IMR-90 (cell line): Measurements from ENCODE around the gene ATF6B.

Source experiments
- CEBPB ChIP-seq: IDR thresholded peaks from 2 replicates; pipeline ENCODE4 v1.6.1; 2012; ENCODE audit warnings: low read depth, low read length, improper control_type of control experiment
- CHD1 ChIP-seq: IDR thresholded peaks from 2 replicates; pipeline ENCODE4 v1.6.1; 2012; ENCODE audit warnings: low read depth, low read length, improper control_type of control experiment
- FOS ChIP-seq: fragments of 150-350 bp; IDR thresholded peaks from 2 replicates; pipeline ENCODE4 v1.6.1; 2016; ENCODE audit warnings: low read depth, low read length
- MXI1 ChIP-seq: IDR thresholded peaks from 2 replicates; pipeline ENCODE4 v1.6.1; 2012; ENCODE audit warnings: low read depth, mild to moderate bottlenecking, low read length, moderate library complexity, borderline replicate concordance
- NFE2L2 ChIP-seq: fragments of 150-350 bp; IDR thresholded peaks from 2 replicates; pipeline ENCODE4 v1.6.1; 2016; ENCODE audit warnings: low read depth, mild to moderate bottlenecking, low read length
- POLR2A ChIP-seq: IDR thresholded peaks from 2 replicates; pipeline ENCODE4 v1.6.1; 2012; ENCODE audit warnings: mild to moderate bottlenecking, low read depth, low read length
- RFX5 ChIP-seq: IDR thresholded peaks from 2 replicates; pipeline ENCODE4 v1.8.0; 2012; ENCODE audit warnings: low read depth, mild to moderate bottlenecking, low read length, moderate library complexity
- SMC3 ChIP-seq: fragments of 150-350 bp; IDR thresholded peaks from 2 replicates; pipeline ENCODE4 v1.6.1; 2016; ENCODE audit warnings: low read depth, mild to moderate bottlenecking, antibody characterized with exemption, low read length, moderate library complexity
- TF ChIP-seq, protein P1 (sequence below): conservative IDR thresholded peaks from 2 replicates; pipeline ENCODE4 v1.5.1; 2012; ENCODE audit warnings: mild to moderate bottlenecking, low read depth, low read length, improper control_type of control experiment
- TF ChIP-seq, protein P2 (sequence below): fragments of 150-350 bp; IDR thresholded peaks from 2 replicates; pipeline ENCODE4 v1.6.1; 2017; ENCODE audit warnings: mild to moderate bottlenecking, antibody characterized with exemption, low read length, low read depth

DNA sequence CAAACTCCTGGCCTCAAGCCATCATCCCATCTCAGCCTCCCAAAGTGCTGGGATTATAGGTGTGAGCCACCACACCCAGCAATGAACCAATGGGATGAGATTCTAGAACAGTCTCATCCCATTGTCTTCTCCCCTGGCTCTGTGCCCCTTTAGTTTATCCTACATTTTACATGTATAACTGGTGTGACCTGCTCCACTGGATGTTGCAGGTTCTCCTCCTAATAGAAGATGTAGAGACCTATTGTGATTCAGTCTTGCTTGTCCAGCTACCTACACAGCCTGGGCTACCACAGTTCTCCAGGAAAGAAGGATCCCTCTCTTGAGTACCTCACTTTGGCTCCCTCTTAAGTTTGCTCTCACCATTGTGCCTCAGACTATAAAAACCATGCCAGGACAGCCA lies 4.1 kb upstream of the ATF6B start:
- TF ChIP-seq, protein P1, sequence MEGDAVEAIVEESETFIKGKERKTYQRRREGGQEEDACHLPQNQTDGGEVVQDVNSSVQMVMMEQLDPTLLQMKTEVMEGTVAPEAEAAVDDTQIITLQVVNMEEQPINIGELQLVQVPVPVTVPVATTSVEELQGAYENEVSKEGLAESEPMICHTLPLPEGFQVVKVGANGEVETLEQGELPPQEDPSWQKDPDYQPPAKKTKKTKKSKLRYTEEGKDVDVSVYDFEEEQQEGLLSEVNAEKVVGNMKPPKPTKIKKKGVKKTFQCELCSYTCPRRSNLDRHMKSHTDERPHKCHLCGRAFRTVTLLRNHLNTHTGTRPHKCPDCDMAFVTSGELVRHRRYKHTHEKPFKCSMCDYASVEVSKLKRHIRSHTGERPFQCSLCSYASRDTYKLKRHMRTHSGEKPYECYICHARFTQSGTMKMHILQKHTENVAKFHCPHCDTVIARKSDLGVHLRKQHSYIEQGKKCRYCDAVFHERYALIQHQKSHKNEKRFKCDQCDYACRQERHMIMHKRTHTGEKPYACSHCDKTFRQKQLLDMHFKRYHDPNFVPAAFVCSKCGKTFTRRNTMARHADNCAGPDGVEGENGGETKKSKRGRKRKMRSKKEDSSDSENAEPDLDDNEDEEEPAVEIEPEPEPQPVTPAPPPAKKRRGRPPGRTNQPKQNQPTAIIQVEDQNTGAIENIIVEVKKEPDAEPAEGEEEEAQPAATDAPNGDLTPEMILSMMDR: no peak
- TF ChIP-seq POLR2A (no peak), CEBPB (no peak), RFX5 (no peak), CHD1 (no peak), SMC3 (no peak), MXI1 (no peak), NFE2L2 (no peak), FOS (no peak)
- TF ChIP-seq, protein P2, sequence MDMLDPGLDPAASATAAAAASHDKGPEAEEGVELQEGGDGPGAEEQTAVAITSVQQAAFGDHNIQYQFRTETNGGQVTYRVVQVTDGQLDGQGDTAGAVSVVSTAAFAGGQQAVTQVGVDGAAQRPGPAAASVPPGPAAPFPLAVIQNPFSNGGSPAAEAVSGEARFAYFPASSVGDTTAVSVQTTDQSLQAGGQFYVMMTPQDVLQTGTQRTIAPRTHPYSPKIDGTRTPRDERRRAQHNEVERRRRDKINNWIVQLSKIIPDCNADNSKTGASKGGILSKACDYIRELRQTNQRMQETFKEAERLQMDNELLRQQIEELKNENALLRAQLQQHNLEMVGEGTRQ: no peak
